Limb (tissue), 2 donors: ENCODE results near the gene PTPRD.

Source experiments
- DNase-seq, 2 donors: peaks; one replicate each; pipeline ENCODE4 v3.0.0-alpha.2; 2016; ENCODE audit errors: extremely low spot score in 2 of 2

Gene PTPRD

GRCh38 chr9:8844549-8844948, 1768.3 kb downstream of the PTPRD start:
- DNase-seq = no peak

- no peak for DNase-seq
Observed at GRCh38 chr9:8842402-8843193, 1770.2 kb downstream of the PTPRD start.

- DNase-seq = no peak
Observed at GRCh38 chr9:8838136-8838535, 1774.7 kb downstream of the PTPRD start.

GRCh38 chr9:8835291-8835690, 1777.5 kb downstream of the PTPRD start:
- no peak for DNase-seq

GRCh38 chr9:8832955-8833354, 1779.8 kb downstream of the PTPRD start:
- no peak for DNase-seq

- no peak for DNase-seq
Observed at GRCh38 chr9:8832386-8832785, 1780.4 kb downstream of the PTPRD start.

- DNase-seq = no peak
Observed at GRCh38 chr9:8831568-8831967, 1781.2 kb downstream of the PTPRD start.

- no peak for DNase-seq
Observed at GRCh38 chr9:8826281-8826680, 1786.5 kb downstream of the PTPRD start.

- no peak for DNase-seq
Observed at GRCh38 chr9:8825585-8826147, 1787.1 kb downstream of the PTPRD start.

GRCh38 chr9:8823131-8823895, 1789.5 kb downstream of the PTPRD start:
- no peak for DNase-seq

- DNase-seq = no peak
Observed at GRCh38 chr9:8822667-8823025, 1790.2 kb downstream of the PTPRD start.

- DNase-seq = no peak
Observed at GRCh38 chr9:8821910-8822666, 1790.7 kb downstream of the PTPRD start.

- DNase-seq = no peak
Observed at GRCh38 chr9:8817335-8817734, 1795.5 kb downstream of the PTPRD start.

GRCh38 chr9:8816361-8816760, 1796.4 kb downstream of the PTPRD start:
- DNase-seq = no peak

- DNase-seq = no peak
Observed at GRCh38 chr9:8815931-8816330, 1796.9 kb downstream of the PTPRD start.

GRCh38 chr9:8815219-8815618, 1797.6 kb downstream of the PTPRD start:
- DNase-seq = no peak

GRCh38 chr9:8812888-8813287, 1799.9 kb downstream of the PTPRD start:
- no peak for DNase-seq

- no peak for DNase-seq
Observed at GRCh38 chr9:8809741-8810140, 1803.1 kb downstream of the PTPRD start.

- no peak for DNase-seq
Observed at GRCh38 chr9:8806150-8806549, 1806.7 kb downstream of the PTPRD start.

- DNase-seq = no peak
Observed at GRCh38 chr9:8804613-8805012, 1808.2 kb downstream of the PTPRD start.

GRCh38 chr9:8802242-8802641, 1810.6 kb downstream of the PTPRD start:
- DNase-seq = no peak

- DNase-seq = no peak
Observed at GRCh38 chr9:8800196-8800595, 1812.6 kb downstream of the PTPRD start.
